Liver (tissue), 10 donors: ENCODE results near the gene ZSWIM8. TPM values are rescaled to one million over a fixed set of nuclear protein-coding genes. Genes with fewer than 3 reads are reported as not detected.

Source experiments
- DNase-seq: peaks from one replicate; pipeline ENCODE4 v3.0.0-alpha.2; 2017; ENCODE audit warnings: low spot score
- H3K27ac ChIP-seq, 2 donors: one replicate each; pipeline ENCODE4 v1.7.0; 2013; ENCODE audit warnings: inconsistent platforms in 2 of 2, low read length in 2 of 2, control low read depth in 1 of 2, low read depth in 1 of 2, mild to moderate bottlenecking in 1 of 2
- H3K27me3 ChIP-seq, 4 donors: one replicate each; pipeline versions ENCODE4 v1.6.1 to v1.7.0; 2013; ENCODE audit warnings: low read length in 3 of 4, inconsistent platforms in 1 of 4, mild to moderate bottlenecking in 1 of 4, moderate library complexity in 1 of 4; ENCODE audit not compliant: control insufficient read depth in 4 of 4, insufficient read depth in 4 of 4
- H3K36me3 ChIP-seq, 4 donors: one replicate each; pipeline versions ENCODE4 v1.6.1 to v1.7.0; 2013; ENCODE audit warnings: low read length in 3 of 4, mild to moderate bottlenecking in 3 of 4, low read depth in 1 of 4, moderate library complexity in 1 of 4; ENCODE audit not compliant: control insufficient read depth in 4 of 4, insufficient read depth in 3 of 4
- H3K4me1 ChIP-seq, 4 donors: one replicate each; pipeline versions ENCODE4 v1.6.1 to v1.7.0; 2013; ENCODE audit warnings: low read length in 3 of 4, mild to moderate bottlenecking in 3 of 4, moderate library complexity in 1 of 4; ENCODE audit not compliant: control insufficient read depth in 4 of 4, insufficient read depth in 4 of 4
- H3K4me3 ChIP-seq, 3 donors: one replicate each; pipeline versions ENCODE4 v1.6.1 to v1.7.0; 2013; ENCODE audit warnings: low read length in 3 of 3, control low read depth in 1 of 3, low read depth in 1 of 3, mild to moderate bottlenecking in 1 of 3
- H3K9ac ChIP-seq, 2 donors: one replicate each; pipeline ENCODE4 v1.7.0; 2013; ENCODE audit warnings: low read length in 2 of 2, mild to moderate bottlenecking in 2 of 2, moderate library complexity in 2 of 2, control low read depth in 1 of 2, low read depth in 1 of 2
- H3K9me3 ChIP-seq, 4 donors: one replicate each; pipeline versions ENCODE4 v1.6.1 to v1.7.0; 2013; ENCODE audit warnings: low read length in 3 of 4; ENCODE audit not compliant: control insufficient read depth in 4 of 4
- FOXA1 ChIP-seq: IDR thresholded peaks from 2 replicates; pipeline ENCODE4 v1.6.1; 2016; ENCODE audit warnings: antibody characterized with exemption
- FOXA2 ChIP-seq: IDR thresholded peaks from 2 replicates; pipeline ENCODE4 v1.6.1; 2016; ENCODE audit warnings: antibody characterized with exemption
- GABPA ChIP-seq, 2 donors: IDR thresholded peaks in 1 of 2; conservative IDR thresholded peaks in 1 of 2; 2 replicates each; pipeline ENCODE4 v1.6.1; 2016; ENCODE audit warnings: antibody characterized with exemption in 2 of 2, mild to moderate bottlenecking in 1 of 2, moderate library complexity in 1 of 2
- HNF4A ChIP-seq, 2 donors: conservative IDR thresholded peaks; 2 replicates each; pipeline ENCODE4 v1.6.1; 2016; ENCODE audit warnings: antibody characterized with exemption in 2 of 2, mild to moderate bottlenecking in 2 of 2
- HNF4G ChIP-seq: IDR thresholded peaks from 2 replicates; pipeline ENCODE4 v1.6.1; 2016; ENCODE audit warnings: antibody characterized with exemption
- RAD21 ChIP-seq, 2 donors: IDR thresholded peaks; 2 replicates each; pipeline ENCODE4 v1.6.1; 2016; ENCODE audit warnings: antibody characterized with exemption in 2 of 2, mild to moderate bottlenecking in 2 of 2
- RXRA ChIP-seq, 2 donors: IDR thresholded peaks; 2 replicates each; pipeline ENCODE4 v1.6.1; 2017 to 2018; ENCODE audit warnings: antibody characterized with exemption in 2 of 2, mild to moderate bottlenecking in 1 of 2
- TAF1 ChIP-seq: conservative IDR thresholded peaks from 2 replicates; pipeline ENCODE4 v1.6.1; 2016; ENCODE audit warnings: antibody characterized with exemption, mild to moderate bottlenecking
- WGBS: extraction: QIAGEN DNeasy Blood & Tissue Kit; methylation state at CpG from one replicate; pipeline ENCODE4 v1.1.7; 2013; 5-methylcytosine and 5-hydroxymethylcytosine counted together
- polyA plus RNA-seq, 2 donors: library from polyadenylated mRNA; stranded (reverse) in 1 of 2; unstranded in 1 of 2; fragments of 200-250 nt in 1 of 2; fragments of >200 nt in 1 of 2; fragmentation: Nextera tagmentation in 1 of 2; extraction: Ambion mirVana in 1 of 2; gene quantifications; one replicate each; pipeline versions ENCODE4 v1.2.1 to v1.2.3, GENCODE V29; 2013 to 2015
- small RNA-seq: library from RNA; depleted of rRNA; stranded (forward); fragments of <200 nt; gene quantifications from one replicate; pipeline ENCODE3, GENCODE V24; 2014
- total RNA-seq, 2 donors: library from RNA; depleted of rRNA; stranded (reverse); fragments of >200 nt; gene quantifications; one replicate each; pipeline ENCODE4 v1.2.3, GENCODE V29; 2014
- TF ChIP-seq, protein P1 (sequence below): IDR thresholded peaks from 2 replicates; pipeline ENCODE4 v1.6.1; 2016; ENCODE audit warnings: antibody characterized with exemption
- TF ChIP-seq, protein P2 (sequence below): IDR thresholded peaks from 2 replicates; pipeline ENCODE4 v1.6.1; 2016; ENCODE audit warnings: antibody characterized with exemption, mild to moderate bottlenecking
- TF ChIP-seq, protein P3 (sequence below): fragments of 150-350 bp; IDR thresholded peaks from 2 replicates; pipeline ENCODE4 v1.5.1; 2017; ENCODE audit warnings: improper control_type of control experiment, low read depth, low read length; ENCODE audit not compliant: missing input control
- donor health status: healthy.
- donor health status: healthy.
- donor health status: healthy.
- donor health status: healthy.
- donor health status: healthy.

Gene ZSWIM8
- total and polyA plus RNA-seq, 4 donors = 33.3 to 66.2 (median 44.4) TPM

DNA sequence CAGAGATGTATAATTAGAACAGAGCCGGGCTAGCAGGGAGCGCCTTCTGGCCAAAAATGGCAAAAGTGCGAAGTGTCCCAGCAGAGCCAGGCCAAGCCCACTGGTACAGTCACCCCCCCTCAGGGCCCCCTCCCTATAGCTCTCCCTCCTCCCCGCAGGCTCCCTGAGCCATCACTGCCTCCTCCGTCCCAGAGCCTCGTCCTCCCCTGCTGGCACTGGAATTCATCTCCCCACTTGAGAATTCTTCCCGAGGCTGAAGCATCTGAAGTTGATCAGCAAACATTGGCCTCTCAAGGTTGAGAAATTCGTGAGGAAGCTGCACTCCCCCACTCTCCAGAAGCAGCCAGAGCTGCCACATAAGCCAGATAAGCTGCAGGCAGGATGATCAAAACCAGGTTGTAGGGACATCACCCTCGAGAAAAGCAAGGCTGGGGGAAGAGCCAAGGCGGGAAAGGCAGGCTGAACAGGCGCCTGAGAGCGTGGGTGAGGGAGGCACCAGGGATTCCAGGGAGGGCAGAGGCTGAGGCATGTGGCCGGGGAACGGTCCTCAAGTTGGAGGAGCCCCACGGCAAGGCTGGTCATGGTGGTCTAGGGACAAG lies 65.6 kb downstream of the ZSWIM8 start:
- Histone ChIP-seq H3K4me1 (peaks cover 1 to 19% (median 12%) of the 10 kb centered on the region in 4 donors), H3K36me3 (peaks cover 0 to 32% (median 25%) of the 10 kb centered on the region in 4 donors), H3K9ac (no peak overlapping the region), H3K4me3 (no peak overlapping the region), H3K27ac (no peak overlapping the region), H3K9me3 (no peaks in the 10 kb centered on the region), H3K27me3 (no peaks in the 10 kb centered on the region)
- DNase-seq = no peak
- WGBS = 83% methylated on average over 15 of the region's 15 CpGs
- TF ChIP-seq TAF1 (no peak), RXRA (IDR thresholded peaks at IDR 0.05) (no peak), GABPA (IDR thresholded peaks at IDR 0.05 in 1 of 2, conservative IDR thresholded peaks at IDR 0.05 in 1 of 2) (no peak), FOXA1 (no peak), FOXA2 (no peak), RAD21 (IDR thresholded peaks at IDR 0.05) (no peak), HNF4G (no peak), HNF4A (conservative IDR thresholded peaks at IDR 0.05) (no peak)
- TF ChIP-seq, protein P1, sequence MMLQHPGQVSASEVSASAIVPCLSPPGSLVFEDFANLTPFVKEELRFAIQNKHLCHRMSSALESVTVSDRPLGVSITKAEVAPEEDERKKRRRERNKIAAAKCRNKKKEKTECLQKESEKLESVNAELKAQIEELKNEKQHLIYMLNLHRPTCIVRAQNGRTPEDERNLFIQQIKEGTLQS = no peak
- TF ChIP-seq, protein P2, sequence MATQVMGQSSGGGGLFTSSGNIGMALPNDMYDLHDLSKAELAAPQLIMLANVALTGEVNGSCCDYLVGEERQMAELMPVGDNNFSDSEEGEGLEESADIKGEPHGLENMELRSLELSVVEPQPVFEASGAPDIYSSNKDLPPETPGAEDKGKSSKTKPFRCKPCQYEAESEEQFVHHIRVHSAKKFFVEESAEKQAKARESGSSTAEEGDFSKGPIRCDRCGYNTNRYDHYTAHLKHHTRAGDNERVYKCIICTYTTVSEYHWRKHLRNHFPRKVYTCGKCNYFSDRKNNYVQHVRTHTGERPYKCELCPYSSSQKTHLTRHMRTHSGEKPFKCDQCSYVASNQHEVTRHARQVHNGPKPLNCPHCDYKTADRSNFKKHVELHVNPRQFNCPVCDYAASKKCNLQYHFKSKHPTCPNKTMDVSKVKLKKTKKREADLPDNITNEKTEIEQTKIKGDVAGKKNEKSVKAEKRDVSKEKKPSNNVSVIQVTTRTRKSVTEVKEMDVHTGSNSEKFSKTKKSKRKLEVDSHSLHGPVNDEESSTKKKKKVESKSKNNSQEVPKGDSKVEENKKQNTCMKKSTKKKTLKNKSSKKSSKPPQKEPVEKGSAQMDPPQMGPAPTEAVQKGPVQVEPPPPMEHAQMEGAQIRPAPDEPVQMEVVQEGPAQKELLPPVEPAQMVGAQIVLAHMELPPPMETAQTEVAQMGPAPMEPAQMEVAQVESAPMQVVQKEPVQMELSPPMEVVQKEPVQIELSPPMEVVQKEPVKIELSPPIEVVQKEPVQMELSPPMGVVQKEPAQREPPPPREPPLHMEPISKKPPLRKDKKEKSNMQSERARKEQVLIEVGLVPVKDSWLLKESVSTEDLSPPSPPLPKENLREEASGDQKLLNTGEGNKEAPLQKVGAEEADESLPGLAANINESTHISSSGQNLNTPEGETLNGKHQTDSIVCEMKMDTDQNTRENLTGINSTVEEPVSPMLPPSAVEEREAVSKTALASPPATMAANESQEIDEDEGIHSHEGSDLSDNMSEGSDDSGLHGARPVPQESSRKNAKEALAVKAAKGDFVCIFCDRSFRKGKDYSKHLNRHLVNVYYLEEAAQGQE = no peak
- TF ChIP-seq, protein P3, sequence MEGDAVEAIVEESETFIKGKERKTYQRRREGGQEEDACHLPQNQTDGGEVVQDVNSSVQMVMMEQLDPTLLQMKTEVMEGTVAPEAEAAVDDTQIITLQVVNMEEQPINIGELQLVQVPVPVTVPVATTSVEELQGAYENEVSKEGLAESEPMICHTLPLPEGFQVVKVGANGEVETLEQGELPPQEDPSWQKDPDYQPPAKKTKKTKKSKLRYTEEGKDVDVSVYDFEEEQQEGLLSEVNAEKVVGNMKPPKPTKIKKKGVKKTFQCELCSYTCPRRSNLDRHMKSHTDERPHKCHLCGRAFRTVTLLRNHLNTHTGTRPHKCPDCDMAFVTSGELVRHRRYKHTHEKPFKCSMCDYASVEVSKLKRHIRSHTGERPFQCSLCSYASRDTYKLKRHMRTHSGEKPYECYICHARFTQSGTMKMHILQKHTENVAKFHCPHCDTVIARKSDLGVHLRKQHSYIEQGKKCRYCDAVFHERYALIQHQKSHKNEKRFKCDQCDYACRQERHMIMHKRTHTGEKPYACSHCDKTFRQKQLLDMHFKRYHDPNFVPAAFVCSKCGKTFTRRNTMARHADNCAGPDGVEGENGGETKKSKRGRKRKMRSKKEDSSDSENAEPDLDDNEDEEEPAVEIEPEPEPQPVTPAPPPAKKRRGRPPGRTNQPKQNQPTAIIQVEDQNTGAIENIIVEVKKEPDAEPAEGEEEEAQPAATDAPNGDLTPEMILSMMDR = no peak

Small RNA genes lying within 50 kb of the gene (small RNA-seq; reads per million reads assigned to genes)
- gene AC022400.4 = not detected
- gene AC022400.9 = not detected
- gene ZSWIM8-AS1 = not detected

Other genes with a start within 250 kb of the ZSWIM8 start
- gene USP54, start 194.3 kb upstream of the ZSWIM8 start, total RNA-seq = 1 to 10 TPM; 3.6 to 9.0 TPM
- gene USP54, start 194.3 kb upstream of the ZSWIM8 start, polyA plus RNA-seq = 10 to 100 TPM in 1 of 2 donors, 1 to 10 TPM in 1; 1.3 to 10.4 TPM
- under 1 TPM; 0.17 to 0.23 TPM for gene MYOZ1, start 144.1 kb upstream of the ZSWIM8 start, total RNA-seq
- under 1 TPM in 1 of 2 donors, not detected in 1; 0.14 TPM for gene MYOZ1, start 144.1 kb upstream of the ZSWIM8 start, polyA plus RNA-seq
- gene SYNPO2L, start 129.6 kb upstream of the ZSWIM8 start, total RNA-seq = under 1 TPM in 1 of 2 donors, not detected in 1; under 0.01 TPM
- gene SYNPO2L, start 129.6 kb upstream of the ZSWIM8 start, polyA plus RNA-seq = under 1 TPM in 1 of 2 donors, not detected in 1; 0.02 TPM
- 1 to 10 TPM; 3.3 to 9.1 TPM for gene AGAP5, start 87.5 kb upstream of the ZSWIM8 start, total RNA-seq
- 1 to 10 TPM; 1.4 to 1.7 TPM for gene AGAP5, start 87.5 kb upstream of the ZSWIM8 start, polyA plus RNA-seq
- 10 to 100 TPM; 41.4 to 48.1 TPM for gene SEC24C, start 41.2 kb upstream of the ZSWIM8 start, total RNA-seq
- gene SEC24C, start 41.2 kb upstream of the ZSWIM8 start, polyA plus RNA-seq = 10 to 100 TPM; 15.0 to 40.5 TPM
- 10 to 100 TPM in 1 of 2 donors, 1 to 10 TPM in 1; 7.6 to 13.7 TPM for gene CHCHD1, start 3.6 kb upstream of the ZSWIM8 start, total RNA-seq
- 10 to 100 TPM; 32.5 to 47.4 TPM for gene CHCHD1, start 3.6 kb upstream of the ZSWIM8 start, polyA plus RNA-seq
- gene NDST2, start 26.0 kb downstream of the ZSWIM8 start, total RNA-seq = 10 to 100 TPM; 11.4 to 14.0 TPM
- 1 to 10 TPM; 6.5 to 7.6 TPM for gene NDST2, start 26.0 kb downstream of the ZSWIM8 start, polyA plus RNA-seq
- gene CAMK2G, start 88.9 kb downstream of the ZSWIM8 start, total RNA-seq = 10 to 100 TPM in 1 of 2 donors, 1 to 10 TPM in 1; 9.3 to 18.3 TPM
- gene CAMK2G, start 88.9 kb downstream of the ZSWIM8 start, polyA plus RNA-seq = 10 to 100 TPM in 1 of 2 donors, 1 to 10 TPM in 1; 6.8 to 10.4 TPM
- 1 to 10 TPM in 1 of 2 donors, under 1 TPM in 1; 0.67 to 1.0 TPM for gene PLAU, start 125.5 kb downstream of the ZSWIM8 start, total RNA-seq
- gene PLAU, start 125.5 kb downstream of the ZSWIM8 start, polyA plus RNA-seq = under 1 TPM; 0.40 to 0.91 TPM
- gene VCL, start 212.5 kb downstream of the ZSWIM8 start, total RNA-seq = 10 to 100 TPM; 20.6 to 37.8 TPM
- 10 to 100 TPM in 1 of 2 donors, 1 to 10 TPM in 1; 4.3 to 14.0 TPM for gene VCL, start 212.5 kb downstream of the ZSWIM8 start, polyA plus RNA-seq